HEK293 (cell line): ENCODE measurements around the gene UQCRQ.

ENCODE experiments used
- FEZF1 ChIP-seq: fragments of 450-650 bp; formaldehyde crosslinking; IDR thresholded peaks from 2 replicates; pipeline ENCODE4 v1.5.1; 2016; ENCODE audit warnings: missing biosample characterization, missing genetic modification characterization
- GLIS2 ChIP-seq: fragments of 450-650 bp; formaldehyde crosslinking; IDR thresholded peaks from 2 replicates; pipeline ENCODE4 v1.5.1; 2016; ENCODE audit warnings: missing biosample characterization, missing genetic modification characterization
- HOXC10 ChIP-seq: sonication (generic); formaldehyde crosslinking; IDR thresholded peaks from 2 replicates; pipeline ENCODE4 v1.8.1; 2023; ENCODE audit warnings: mild to moderate bottlenecking, missing genetic modification reagents
- HOXD13 ChIP-seq: sonication (generic); formaldehyde crosslinking; IDR thresholded peaks from 2 replicates; pipeline ENCODE4 v1.8.0; 2022; ENCODE audit warnings: missing genetic modification reagents, borderline replicate concordance
- MEIS1 ChIP-seq: sonication (generic); formaldehyde crosslinking; IDR thresholded peaks from 2 replicates; pipeline ENCODE4 v1.8.1; 2022; ENCODE audit warnings: missing genetic modification reagents, mild to moderate bottlenecking, borderline replicate concordance
- MYNN ChIP-seq: fragments of 450-650 bp; formaldehyde crosslinking; IDR thresholded peaks from 2 replicates; pipeline ENCODE4 v1.5.1; 2016; ENCODE audit warnings: missing biosample characterization, missing genetic modification characterization, borderline replicate concordance
- PBX3 ChIP-seq: sonication (generic); formaldehyde crosslinking; IDR thresholded peaks from 2 replicates; pipeline ENCODE4 v1.8.1; 2022; ENCODE audit warnings: mild to moderate bottlenecking, moderate library complexity, missing genetic modification reagents
- SP7 ChIP-seq: fragments of 450-650 bp; formaldehyde crosslinking; IDR thresholded peaks from 2 replicates; pipeline ENCODE4 v1.5.1; 2016; ENCODE audit warnings: missing biosample characterization, missing genetic modification characterization
- ZBTB8A ChIP-seq: fragments of 450-650 bp; formaldehyde crosslinking; IDR thresholded peaks from 2 replicates; pipeline ENCODE4 v1.5.1; 2016; ENCODE audit warnings: missing biosample characterization, missing genetic modification characterization
- ZFP3 ChIP-seq: fragments of 450-650 bp; formaldehyde crosslinking; IDR thresholded peaks from 2 replicates; pipeline ENCODE4 v1.5.1; 2016; ENCODE audit warnings: low read depth, missing biosample characterization, missing genetic modification characterization
- ZIC2 ChIP-seq: fragments of 450-650 bp; formaldehyde crosslinking; IDR thresholded peaks from 2 replicates; pipeline ENCODE4 v1.5.1; 2016; ENCODE audit warnings: missing biosample characterization, missing genetic modification characterization
- ZNF138 ChIP-seq: fragments of 450-650 bp; formaldehyde crosslinking; IDR thresholded peaks from 2 replicates; pipeline ENCODE4 v1.5.1; 2016; ENCODE audit warnings: missing biosample characterization, missing genetic modification characterization, borderline replicate concordance
- ZNF239 ChIP-seq: fragments of 450-650 bp; formaldehyde crosslinking; IDR thresholded peaks from 2 replicates; pipeline ENCODE4 v1.5.1; 2016; ENCODE audit warnings: missing biosample characterization, missing genetic modification characterization
- ZNF274 ChIP-seq, 2 experiments: fragments of 200-500 bp in 1 of 2; fragments of 450-650 bp in 1 of 2; sonication (Bioruptor generic) in 1 of 2; formaldehyde crosslinking in 1 of 2; IDR thresholded peaks; 2 replicates each; pipeline versions ENCODE4 v1.5.1 to v1.6.1; 2014 to 2016; ENCODE audit warnings: borderline replicate concordance in 1 of 2, inconsistent platforms in 1 of 2, low read length in 1 of 2, missing biosample characterization in 1 of 2, missing genetic modification characterization in 1 of 2
- ZNF324 ChIP-seq: fragments of 450-650 bp; formaldehyde crosslinking; IDR thresholded peaks from 2 replicates; pipeline ENCODE4 v1.5.1; 2016; ENCODE audit warnings: missing biosample characterization, missing genetic modification characterization
- ZNF341 ChIP-seq: fragments of 450-650 bp; formaldehyde crosslinking; IDR thresholded peaks from 2 replicates; pipeline ENCODE4; 2016; ENCODE audit warnings: low read depth, missing biosample characterization, missing genetic modification characterization
- ZNF354C ChIP-seq: fragments of 450-650 bp; formaldehyde crosslinking; IDR thresholded peaks from 2 replicates; pipeline ENCODE4 v1.5.1; 2016; ENCODE audit warnings: missing biosample characterization, missing genetic modification characterization, low read depth, borderline replicate concordance
- ZNF366 ChIP-seq: fragments of 450-650 bp; formaldehyde crosslinking; conservative IDR thresholded peaks from 2 replicates; pipeline ENCODE4 v1.5.1; 2016; ENCODE audit warnings: missing biosample characterization, missing genetic modification characterization
- ZNF416 ChIP-seq: fragments of 450-650 bp; formaldehyde crosslinking; IDR thresholded peaks from 2 replicates; pipeline ENCODE4 v1.5.1; 2016; ENCODE audit warnings: missing biosample characterization, missing genetic modification characterization
- ZNF488 ChIP-seq: fragments of 450-650 bp; formaldehyde crosslinking; IDR thresholded peaks from 2 replicates; pipeline ENCODE4 v1.5.1; 2016; ENCODE audit warnings: missing biosample characterization, missing genetic modification characterization
- ZNF513 ChIP-seq: fragments of 450-650 bp; IDR thresholded peaks from 2 replicates; pipeline ENCODE4 v1.5.1; 2018; ENCODE audit warnings: missing biosample characterization, missing genetic modification characterization
- ZNF514 ChIP-seq: fragments of 450-650 bp; formaldehyde crosslinking; IDR thresholded peaks from 2 replicates; pipeline ENCODE4 v1.5.1; 2016; ENCODE audit warnings: missing biosample characterization, missing genetic modification characterization
- ZNF561 ChIP-seq: fragments of 450-650 bp; IDR thresholded peaks from 2 replicates; pipeline ENCODE4 v1.5.1; 2018; ENCODE audit warnings: missing biosample characterization, missing genetic modification characterization, borderline replicate concordance
- ZNF610 ChIP-seq: fragments of 450-650 bp; formaldehyde crosslinking; IDR thresholded peaks from 2 replicates; pipeline ENCODE4 v1.5.1; 2016; ENCODE audit warnings: missing biosample characterization, missing genetic modification characterization, borderline replicate concordance
- ZNF664 ChIP-seq: fragments of 450-650 bp; formaldehyde crosslinking; IDR thresholded peaks from 2 replicates; pipeline ENCODE4 v1.5.1; 2016; ENCODE audit warnings: missing biosample characterization, missing genetic modification characterization
- ZNF704 ChIP-seq: fragments of 450-650 bp; formaldehyde crosslinking; IDR thresholded peaks from 2 replicates; pipeline ENCODE4 v1.5.1; 2016; ENCODE audit warnings: missing biosample characterization, missing genetic modification characterization
- ZNF76 ChIP-seq: fragments of 450-650 bp; formaldehyde crosslinking; IDR thresholded peaks from 2 replicates; pipeline ENCODE4; 2016; ENCODE audit warnings: low read depth, missing biosample characterization, missing genetic modification characterization, borderline replicate concordance
- ZNF830 ChIP-seq: fragments of 450-650 bp; IDR thresholded peaks from 2 replicates; pipeline ENCODE4 v1.5.0; 2018; ENCODE audit warnings: missing biosample characterization, missing genetic modification characterization, low read depth, mild to moderate bottlenecking, moderate library complexity
- ZSCAN18 ChIP-seq: fragments of 450-650 bp; formaldehyde crosslinking; IDR thresholded peaks from 2 replicates; pipeline ENCODE4 v1.5.1; 2016; ENCODE audit warnings: missing biosample characterization, missing genetic modification characterization
- TF ChIP-seq, protein P1 (sequence below): fragments of 450-650 bp; formaldehyde crosslinking; IDR thresholded peaks from 2 replicates; pipeline ENCODE4 v1.5.1; 2016; ENCODE audit warnings: missing biosample characterization, missing genetic modification characterization

UQCRQ gene

GRCh38 chr5:132829742-132830435 is 36.6 kb upstream of the UQCRQ start (continued):
- peak; percentile 25; the same call in 1 of the 2 replicates for TF ChIP-seq ZNF76
- no peak for TF ChIP-seq ZNF664 (tag by site-specific recombination)
- TF ChIP-seq ZNF513 (tag by site-specific recombination), result 0 out of 2 replicates have a peak, but pooled peaks have one; percentile 9
- no peak for TF ChIP-seq ZNF704 (tag by site-specific recombination)
- no peak for TF ChIP-seq ZNF138
- TF ChIP-seq FEZF1 (tag by site-specific recombination), result no peak
- no peak for TF ChIP-seq MYNN
- no peak for TF ChIP-seq ZNF416 (tag by site-specific recombination)
- no peak for TF ChIP-seq ZNF830
- no peak for TF ChIP-seq HOXC10 (CRISPR knock-in tag)
- peak; percentile 83; the same call in 1 of the 2 replicates for TF ChIP-seq ZNF561
- no peak for TF ChIP-seq ZNF488 (tag by site-specific recombination)
- TF ChIP-seq ZNF274 (IDR thresholded peaks at IDR 0.05; ENCODE audit: low read length), result no peak
- no peak for TF ChIP-seq ZNF274 (tag by site-specific recombination; IDR thresholded peaks at IDR 0.05; ENCODE audit: borderline replicate concordance)
- peak; percentile 76; the same call in 1 of the 2 replicates for TF ChIP-seq ZNF610
- no peak for TF ChIP-seq ZNF239 (tag by site-specific recombination)
- peak; percentile 75 for TF ChIP-seq ZIC2 (tag by site-specific recombination)
- no peak for TF ChIP-seq ZNF354C (tag by site-specific recombination)
- no peak for TF ChIP-seq MEIS1
- TF ChIP-seq, protein P1, sequence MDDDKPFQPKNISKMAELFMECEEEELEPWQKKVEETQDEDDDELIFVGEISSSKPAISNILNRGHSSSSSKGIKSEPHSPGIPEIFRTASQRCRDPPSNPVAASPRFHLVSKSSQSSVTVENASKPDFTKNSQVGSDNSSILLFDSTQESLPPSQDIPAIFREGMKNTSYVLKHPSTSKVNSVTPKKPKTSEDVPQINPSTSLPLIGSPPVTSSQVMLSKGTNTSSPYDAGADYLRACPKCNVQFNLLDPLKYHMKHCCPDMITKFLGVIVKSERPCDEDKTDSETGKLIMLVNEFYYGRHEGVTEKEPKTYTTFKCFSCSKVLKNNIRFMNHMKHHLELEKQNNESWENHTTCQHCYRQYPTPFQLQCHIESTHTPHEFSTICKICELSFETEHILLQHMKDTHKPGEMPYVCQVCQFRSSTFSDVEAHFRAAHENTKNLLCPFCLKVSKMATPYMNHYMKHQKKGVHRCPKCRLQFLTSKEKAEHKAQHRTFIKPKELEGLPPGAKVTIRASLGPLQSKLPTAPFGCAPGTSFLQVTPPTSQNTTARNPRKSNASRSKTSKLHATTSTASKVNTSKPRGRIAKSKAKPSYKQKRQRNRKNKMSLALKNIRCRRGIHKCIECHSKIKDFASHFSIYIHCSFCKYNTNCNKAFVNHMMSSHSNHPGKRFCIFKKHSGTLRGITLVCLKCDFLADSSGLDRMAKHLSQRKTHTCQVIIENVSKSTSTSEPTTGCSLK (tag by site-specific recombination), result no peak
- no peak for TF ChIP-seq PBX3 (CRISPR knock-in tag)
- TF ChIP-seq ZSCAN18 (tag by site-specific recombination), result no peak
- peak; percentile 81 for TF ChIP-seq ZBTB8A (tag by site-specific recombination)
- TF ChIP-seq ZFP3 (tag by site-specific recombination), result no peak
- peak; percentile 26; the same call in 1 of the 2 replicates for TF ChIP-seq ZNF341 (tag by site-specific recombination)
- peak; percentile 67; the same call in 1 of the 2 replicates for TF ChIP-seq GLIS2 (tag by site-specific recombination)
- TF ChIP-seq HOXD13 (CRISPR knock-in tag), result no peak
- no peak for TF ChIP-seq ZNF366 (tag by site-specific recombination)
- TF ChIP-seq ZNF514, result no peak
- TF ChIP-seq SP7 (tag by site-specific recombination), result peak; percentile 33; the same call in 1 of the 2 replicates
- TF ChIP-seq ZNF324 (tag by site-specific recombination), result no peak
